ENCODE data around the gene SNAI1.

DNA sequence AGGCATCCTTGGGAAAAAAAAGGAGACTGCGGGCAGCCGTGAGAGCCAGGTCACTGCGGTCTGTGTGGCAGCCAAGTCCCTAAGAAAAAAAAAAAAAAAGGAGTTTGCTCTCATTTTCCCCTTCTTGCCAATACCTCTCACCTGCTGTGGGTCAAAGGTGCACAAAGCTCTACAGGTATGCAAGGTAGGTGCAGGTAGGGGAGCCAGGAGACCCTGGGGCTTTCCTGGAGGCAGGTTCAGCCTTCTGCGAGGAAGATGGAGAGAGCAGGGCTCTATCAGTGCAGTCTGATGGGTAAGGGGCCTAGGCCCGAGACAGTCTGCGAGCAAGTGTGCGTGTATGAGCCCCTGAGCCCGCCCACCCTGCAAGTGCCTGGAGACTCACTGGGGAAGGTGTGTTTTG lies 12.3 kb upstream of the SNAI1 start:
- TF ChIP-seq, protein P1, sequence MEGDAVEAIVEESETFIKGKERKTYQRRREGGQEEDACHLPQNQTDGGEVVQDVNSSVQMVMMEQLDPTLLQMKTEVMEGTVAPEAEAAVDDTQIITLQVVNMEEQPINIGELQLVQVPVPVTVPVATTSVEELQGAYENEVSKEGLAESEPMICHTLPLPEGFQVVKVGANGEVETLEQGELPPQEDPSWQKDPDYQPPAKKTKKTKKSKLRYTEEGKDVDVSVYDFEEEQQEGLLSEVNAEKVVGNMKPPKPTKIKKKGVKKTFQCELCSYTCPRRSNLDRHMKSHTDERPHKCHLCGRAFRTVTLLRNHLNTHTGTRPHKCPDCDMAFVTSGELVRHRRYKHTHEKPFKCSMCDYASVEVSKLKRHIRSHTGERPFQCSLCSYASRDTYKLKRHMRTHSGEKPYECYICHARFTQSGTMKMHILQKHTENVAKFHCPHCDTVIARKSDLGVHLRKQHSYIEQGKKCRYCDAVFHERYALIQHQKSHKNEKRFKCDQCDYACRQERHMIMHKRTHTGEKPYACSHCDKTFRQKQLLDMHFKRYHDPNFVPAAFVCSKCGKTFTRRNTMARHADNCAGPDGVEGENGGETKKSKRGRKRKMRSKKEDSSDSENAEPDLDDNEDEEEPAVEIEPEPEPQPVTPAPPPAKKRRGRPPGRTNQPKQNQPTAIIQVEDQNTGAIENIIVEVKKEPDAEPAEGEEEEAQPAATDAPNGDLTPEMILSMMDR (IDR thresholded peaks at IDR 0.05) = no peak
- TF ChIP-seq EZH2 (IDR thresholded peaks at IDR 0.05; ENCODE audit: borderline replicate concordance, insufficient read depth, low read depth, low read length, poor library complexity, severe bottlenecking) = no peak

Data from B cell (primary cell).